ENCODE results near the gene LIM2.

Gene LIM2

DNA sequence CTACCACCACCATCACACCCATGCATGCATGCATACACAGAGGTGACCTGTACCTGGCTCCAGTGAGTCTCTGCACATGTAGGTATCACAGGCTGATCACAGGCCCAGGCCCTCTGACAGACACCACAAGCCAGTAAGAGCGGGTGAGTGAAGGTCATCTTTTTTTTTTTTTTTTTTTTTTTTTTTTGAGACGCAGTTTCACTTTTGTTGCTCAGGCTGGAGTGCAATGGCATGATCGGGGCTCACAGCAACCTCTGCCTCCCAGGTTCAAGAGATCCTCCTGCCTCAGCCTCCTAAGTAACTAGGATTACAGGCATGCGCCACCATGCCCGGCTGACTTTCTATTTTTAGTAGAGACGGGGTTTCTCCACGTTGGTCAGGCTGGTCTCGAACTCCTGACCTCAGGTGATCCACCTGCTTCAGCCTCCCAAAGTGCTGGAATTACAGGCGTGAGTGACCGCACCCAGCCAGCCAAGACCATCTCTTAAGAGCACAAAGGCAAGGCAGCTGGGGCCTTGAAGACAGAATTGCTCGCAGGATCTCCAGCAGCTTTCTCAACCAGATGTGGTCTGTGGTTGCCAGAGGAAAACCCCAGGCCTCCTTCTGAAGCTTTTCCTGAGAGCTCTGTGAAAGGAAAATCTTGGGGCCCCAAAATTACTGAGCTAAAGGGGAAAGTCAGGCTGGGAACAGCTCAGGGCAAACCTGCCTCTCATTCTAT is 12.1 kb downstream of the LIM2 start:
- DNase-seq (ENCODE audit: low read depth): peak; percentile 87
- no peak overlapping the region for H3K4me3 ChIP-seq (ENCODE audit: low read depth, low read length)
- TF ChIP-seq, protein P1, sequence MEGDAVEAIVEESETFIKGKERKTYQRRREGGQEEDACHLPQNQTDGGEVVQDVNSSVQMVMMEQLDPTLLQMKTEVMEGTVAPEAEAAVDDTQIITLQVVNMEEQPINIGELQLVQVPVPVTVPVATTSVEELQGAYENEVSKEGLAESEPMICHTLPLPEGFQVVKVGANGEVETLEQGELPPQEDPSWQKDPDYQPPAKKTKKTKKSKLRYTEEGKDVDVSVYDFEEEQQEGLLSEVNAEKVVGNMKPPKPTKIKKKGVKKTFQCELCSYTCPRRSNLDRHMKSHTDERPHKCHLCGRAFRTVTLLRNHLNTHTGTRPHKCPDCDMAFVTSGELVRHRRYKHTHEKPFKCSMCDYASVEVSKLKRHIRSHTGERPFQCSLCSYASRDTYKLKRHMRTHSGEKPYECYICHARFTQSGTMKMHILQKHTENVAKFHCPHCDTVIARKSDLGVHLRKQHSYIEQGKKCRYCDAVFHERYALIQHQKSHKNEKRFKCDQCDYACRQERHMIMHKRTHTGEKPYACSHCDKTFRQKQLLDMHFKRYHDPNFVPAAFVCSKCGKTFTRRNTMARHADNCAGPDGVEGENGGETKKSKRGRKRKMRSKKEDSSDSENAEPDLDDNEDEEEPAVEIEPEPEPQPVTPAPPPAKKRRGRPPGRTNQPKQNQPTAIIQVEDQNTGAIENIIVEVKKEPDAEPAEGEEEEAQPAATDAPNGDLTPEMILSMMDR (IDR thresholded peaks at IDR 0.05; ENCODE audit: low read depth, low read length): no peak
- no peak for TF ChIP-seq MYC (IDR thresholded peaks at IDR 0.05; ENCODE audit: low read depth, low read length)
- TF ChIP-seq POLR2A (IDR thresholded peaks at IDR 0.05; ENCODE audit: extremely low read depth, insufficient read length): no peak
- TF ChIP-seq, protein P2, sequence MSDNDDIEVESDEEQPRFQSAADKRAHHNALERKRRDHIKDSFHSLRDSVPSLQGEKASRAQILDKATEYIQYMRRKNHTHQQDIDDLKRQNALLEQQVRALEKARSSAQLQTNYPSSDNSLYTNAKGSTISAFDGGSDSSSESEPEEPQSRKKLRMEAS (IDR thresholded peaks at IDR 0.05; ENCODE audit: low read depth, low read length): no peak

DNA sequence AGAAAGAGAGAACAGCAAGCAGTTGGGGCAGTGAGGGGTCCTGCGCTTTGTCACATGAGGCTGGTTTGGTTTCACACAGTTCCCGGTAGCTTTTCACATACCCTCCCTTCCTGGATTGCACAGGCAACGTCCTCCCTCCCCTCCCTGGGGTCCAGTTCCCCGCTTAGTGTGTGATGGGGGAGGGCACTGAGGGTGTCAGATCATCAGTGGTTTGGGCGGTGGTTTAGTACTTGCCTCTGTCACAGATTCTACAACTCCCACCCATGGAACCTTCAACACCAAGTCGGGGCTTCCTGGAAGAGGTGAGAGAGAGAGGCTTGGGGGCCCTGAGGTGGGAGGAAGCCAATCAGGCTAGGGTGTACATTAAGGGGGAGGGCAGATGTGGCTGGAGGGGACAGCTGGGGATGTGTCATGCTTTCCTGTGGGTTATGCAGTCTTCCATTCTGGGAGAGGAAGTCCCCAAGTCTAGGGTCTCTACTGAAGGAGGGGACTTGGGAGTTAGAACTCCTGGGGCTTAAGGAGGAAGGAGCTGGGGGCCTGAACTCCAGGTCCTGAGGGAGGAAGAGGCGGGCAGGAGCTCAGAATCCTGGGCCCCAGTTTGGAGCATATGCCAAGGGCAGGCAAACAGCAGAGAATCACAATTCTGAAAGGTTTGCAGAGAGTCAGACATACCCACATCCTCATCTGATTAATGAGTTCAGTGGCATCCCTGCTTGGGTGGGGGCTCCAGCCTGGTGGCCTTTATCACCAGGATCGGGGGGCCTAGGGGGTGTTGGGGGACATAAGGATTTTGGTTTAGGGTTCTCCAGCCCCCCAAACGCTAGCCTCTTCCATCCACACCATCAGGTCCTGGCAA is 14.9 kb downstream of the LIM2 start, which contains the start of gene NKG7:
Gene NKG7 (minus strand): TSS at position 6 of the 856 bp plus-strand sequence. CDS start 119 bp downstream, outside the sequence.
- peak; percentile 99 for DNase-seq (ENCODE audit: low read depth)
- TF ChIP-seq, protein P2 (IDR thresholded peaks at IDR 0.05; ENCODE audit: low read depth, low read length): peak; percentile 68; the same call in 1 of the 2 replicates
- TF ChIP-seq POLR2A (IDR thresholded peaks at IDR 0.05; ENCODE audit: extremely low read depth, insufficient read length): peak; percentile 19
- TF ChIP-seq MYC (IDR thresholded peaks at IDR 0.05; ENCODE audit: low read depth, low read length): peak; percentile 57
- TF ChIP-seq, protein P1 (IDR thresholded peaks at IDR 0.05; ENCODE audit: low read depth, low read length): no peak
- H3K4me3 ChIP-seq (ENCODE audit: low read depth, low read length): peak within 1 kb of the TSS; percentile 59

DNA sequence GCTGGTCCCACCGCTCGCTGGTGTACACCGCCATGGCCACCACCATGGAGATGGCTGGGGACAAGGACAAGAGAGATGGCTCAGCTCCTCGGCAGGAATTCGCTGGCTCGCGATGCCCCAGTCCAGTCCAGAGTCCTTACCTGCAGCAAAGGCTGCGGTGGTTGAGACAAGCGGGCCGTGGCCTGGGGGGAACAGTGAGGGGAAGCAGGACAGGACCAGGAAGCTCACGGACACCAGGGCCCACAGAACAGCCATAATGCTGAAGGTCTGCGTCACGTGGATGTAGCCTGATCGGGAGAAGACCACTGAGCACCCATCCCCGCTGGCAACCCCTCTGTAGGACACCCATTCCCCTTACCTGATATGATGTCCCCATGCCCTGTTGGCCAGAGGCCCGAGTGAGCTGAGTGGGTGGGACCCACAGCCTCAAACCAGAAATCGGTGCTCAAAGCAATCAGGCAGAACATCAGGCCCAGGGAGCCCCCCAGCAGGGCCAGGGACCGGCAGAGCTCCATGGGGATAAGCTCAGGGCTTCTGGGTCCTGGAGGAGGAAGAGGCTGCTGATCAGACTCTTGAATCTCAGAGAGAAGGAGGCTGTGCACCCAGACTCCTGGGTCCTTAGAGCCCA is 15.6 kb downstream of the LIM2 start:
- DNase-seq (ENCODE audit: low read depth): no peak
- TF ChIP-seq POLR2A (IDR thresholded peaks at IDR 0.05; ENCODE audit: extremely low read depth, insufficient read length) (no peak), MYC (IDR thresholded peaks at IDR 0.05; ENCODE audit: low read depth, low read length) (no peak)
- TF ChIP-seq, protein P1 (IDR thresholded peaks at IDR 0.05; ENCODE audit: low read depth, low read length): no peak
- TF ChIP-seq, protein P2 (IDR thresholded peaks at IDR 0.05; ENCODE audit: low read depth, low read length): no peak
- peak overlapping the region; percentile 59 for H3K4me3 ChIP-seq (ENCODE audit: low read depth, low read length)

DNA sequence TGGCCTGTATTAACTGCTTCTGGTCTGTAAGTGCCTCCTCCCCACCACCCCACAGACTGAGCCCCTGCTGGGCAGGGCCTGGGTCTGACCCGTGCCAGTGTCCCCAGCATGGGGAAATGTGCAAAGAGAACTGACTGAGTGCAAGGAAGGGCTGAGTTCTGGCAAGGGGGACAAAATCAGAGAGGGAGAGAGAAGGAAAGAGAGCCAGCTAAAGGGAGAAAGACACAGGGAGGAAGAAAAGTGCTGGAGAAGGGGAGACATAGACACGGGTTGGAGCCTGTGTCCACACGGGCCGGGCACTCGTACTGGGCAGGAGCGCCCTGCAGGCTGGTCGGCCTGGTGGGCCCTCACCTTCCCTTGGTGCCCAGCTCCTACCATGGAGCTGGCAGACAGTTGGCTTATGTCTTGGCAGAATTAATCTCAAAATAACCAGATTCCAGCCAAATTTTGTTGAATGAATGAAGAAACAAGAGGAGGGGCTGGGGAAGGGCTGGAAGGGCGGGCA is 16.5 kb downstream of the LIM2 start:
- no peak for TF ChIP-seq POLR2A (IDR thresholded peaks at IDR 0.05; ENCODE audit: extremely low read depth, insufficient read length)
- TF ChIP-seq, protein P1 (IDR thresholded peaks at IDR 0.05; ENCODE audit: low read depth, low read length): no peak
- TF ChIP-seq, protein P2 (IDR thresholded peaks at IDR 0.05; ENCODE audit: low read depth, low read length): no peak
- TF ChIP-seq MYC (IDR thresholded peaks at IDR 0.05; ENCODE audit: low read depth, low read length): no peak
- DNase-seq (ENCODE audit: low read depth): no peak
- peak overlapping the region; percentile 59 for H3K4me3 ChIP-seq (ENCODE audit: low read depth, low read length)

DNA sequence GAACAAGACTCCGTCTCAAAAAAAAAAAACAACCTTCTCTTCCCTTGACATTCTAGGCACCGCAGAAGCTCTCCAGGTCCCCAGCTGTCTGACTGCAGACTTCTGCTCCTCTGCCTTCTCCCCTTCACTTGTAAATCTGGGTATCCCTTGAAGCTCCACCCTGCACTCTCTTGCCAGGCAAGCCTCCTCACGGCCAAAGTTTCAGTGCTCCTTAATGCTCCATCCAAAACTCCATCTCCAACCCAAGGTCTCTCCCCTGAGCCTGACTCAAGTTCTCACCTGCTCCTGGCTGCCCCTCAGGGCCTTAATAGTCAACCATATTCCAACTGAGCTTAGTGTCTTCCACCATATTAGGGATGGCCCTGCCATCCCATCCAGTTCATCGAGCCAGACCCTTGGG is 17.5 kb downstream of the LIM2 start:
- H3K4me3 ChIP-seq (ENCODE audit: low read depth, low read length): no peak overlapping the region
- DNase-seq (ENCODE audit: low read depth): no peak
- TF ChIP-seq POLR2A (IDR thresholded peaks at IDR 0.05; ENCODE audit: extremely low read depth, insufficient read length) (no peak), MYC (IDR thresholded peaks at IDR 0.05; ENCODE audit: low read depth, low read length) (no peak)
- TF ChIP-seq, protein P2 (IDR thresholded peaks at IDR 0.05; ENCODE audit: low read depth, low read length): no peak
- TF ChIP-seq, protein P1 (IDR thresholded peaks at IDR 0.05; ENCODE audit: low read depth, low read length): no peak

Data from NB4 (cell line).